HCT116 (cell line): ENCODE data around the gene IL20. TPM values are rescaled to one million over a fixed set of nuclear protein-coding genes. Genes with fewer than 3 reads are reported as not detected.

Source experiments
- ATAC-seq: fragments of 200-7000 bp; cut with Tn5 transposase; 2 replicates; pipeline ENCODE4 v1.9.1; 2020; ENCODE audit warnings: mild to moderate bottlenecking, moderate library complexity
- BruUV-seq: library from RNA; stranded (reverse); fragments of 400-500 nt; replicated peaks from 2 replicates; lab custom pipeline; 2021; lab: Mats Ljungman, UMichigan
- CTCF ChIA-PET: fragments of 300-600 bp; sonication (Branson Sonifier 250); formaldehyde crosslinking; loops from one replicate; lab custom pipeline; 2021; ENCODE audit warnings: antibody characterized with exemption; lab: Charles Lee
- POLR2A ChIA-PET: fragments of 300-600, 350-600 bp; sonication (Branson Sonifier 250); formaldehyde crosslinking; loops from one replicate; lab custom pipeline; 2021; ENCODE audit warnings: antibody characterized with exemption; lab: Charles Lee
- RAD21 ChIA-PET, 2 experiments: fragments of 300-600 bp; sonication (Branson Sonifier 250); formaldehyde crosslinking; loops; one replicate each; lab custom pipeline; 2023; ENCODE audit warnings: low total read pairs in 2 of 2; ENCODE audit not compliant: uncharacterized antibody in 2 of 2, unreplicated experiment in 2 of 2, low non-redundant PET in 1 of 2; lab: Charles Lee
- DNase-seq: peaks from one replicate; pipeline ENCODE4 v3.0.0-alpha.2; 2010; ENCODE audit warnings: low read depth, low spot score
- H2AFZ ChIP-seq: fragments of 200-600 bp; shearing (Covaris generic), sonication (generic); 2 replicates; pipeline ENCODE4 v1.6.1; 2017; ENCODE audit warnings: low read depth, mixed run types, mixed read lengths, antibody characterized with exemption, low read length; ENCODE audit not compliant: poor library complexity, severe bottlenecking
- H3K27ac ChIP-seq: 2 replicates; pipeline ENCODE4 v1.5.1; 2012; ENCODE audit warnings: low read depth, low read length
- H3K27me3 ChIP-seq: fragments of 200-600 bp; sonication (generic); 2 replicates; pipeline ENCODE4 v1.6.1; 2016; ENCODE audit warnings: mixed run types, low read length, mixed read lengths; ENCODE audit not compliant: insufficient read depth
- H3K36me3 ChIP-seq, 2 experiments: fragments of 200-500 bp in 1 of 2; fragments of 200-600 bp in 1 of 2; sonication (Bioruptor generic) in 1 of 2; sonication (generic) in 1 of 2; 2 replicates each; pipeline versions ENCODE4 v1.5.1 to v1.6.1; 2014 to 2016; ENCODE audit warnings: low read length in 2 of 2, inconsistent platforms in 1 of 2, mixed read lengths in 1 of 2, mixed run types in 1 of 2; ENCODE audit not compliant: insufficient read depth in 2 of 2, control insufficient read depth in 1 of 2
- H3K4me1 ChIP-seq, 2 experiments: fragments of 200-600 bp in 1 of 2; sonication (generic) in 1 of 2; 2 replicates each; pipeline versions ENCODE4 v1.5.1 to v1.6.1; 2012 to 2017; ENCODE audit warnings: low read length in 2 of 2, inconsistent platforms in 1 of 2, mild to moderate bottlenecking in 1 of 2, mixed read lengths in 1 of 2, mixed run types in 1 of 2, moderate library complexity in 1 of 2; ENCODE audit not compliant: insufficient read depth in 2 of 2, control insufficient read depth in 1 of 2
- H3K4me2 ChIP-seq: fragments of 200-600 bp; sonication (generic); 2 replicates; pipeline ENCODE4 v1.6.1; 2017; ENCODE audit warnings: mixed run types, low read length, mixed read lengths
- H3K4me3 ChIP-seq, 2 experiments: fragments of 200-600 bp in 1 of 2; sonication (generic) in 1 of 2; replicated peaks in 1 of 2; 2 replicates each; pipeline ENCODE4 v1.5.1; 2011 to 2016; ENCODE audit warnings: low read length in 2 of 2, control low read depth in 1 of 2, low read depth in 1 of 2, mild to moderate bottlenecking in 1 of 2, mixed read lengths in 1 of 2, mixed run types in 1 of 2
- H3K79me2 ChIP-seq: fragments of 200-600 bp; sonication (generic); 2 replicates; pipeline ENCODE4 v1.6.1; 2017; ENCODE audit warnings: mild to moderate bottlenecking, mixed run types, low read length, moderate library complexity, mixed read lengths; ENCODE audit not compliant: insufficient read depth
- H3K9ac ChIP-seq: fragments of 200-600 bp; sonication (generic); 2 replicates; pipeline ENCODE4 v1.6.1; 2016; ENCODE audit warnings: low read length, mixed read lengths
- H3K9me2 ChIP-seq: fragments of 200-600 bp; sonication (generic), shearing (Covaris generic); 2 replicates; pipeline ENCODE4 v1.6.1; 2017; ENCODE audit warnings: mixed run types, mild to moderate bottlenecking, moderate library complexity; ENCODE audit not compliant: insufficient read depth
- H3K9me3 ChIP-seq, 2 experiments: fragments of 200-500 bp in 1 of 2; fragments of 200-600 bp in 1 of 2; sonication (Bioruptor generic) in 1 of 2; sonication (generic) in 1 of 2; 2 replicates each; pipeline ENCODE4 v1.6.1; 2014 to 2017; ENCODE audit warnings: low read length in 2 of 2, mixed read lengths in 2 of 2, inconsistent platforms in 1 of 2, low read depth in 1 of 2, mild to moderate bottlenecking in 1 of 2, mixed run types in 1 of 2, moderate library complexity in 1 of 2; ENCODE audit not compliant: control insufficient read depth in 1 of 2, insufficient read depth in 1 of 2
- H4K20me1 ChIP-seq: fragments of 200-600 bp; sonication (generic), shearing (Covaris generic); 2 replicates; pipeline ENCODE4 v1.6.1; 2017; ENCODE audit warnings: mixed run types, mild to moderate bottlenecking, moderate library complexity; ENCODE audit not compliant: insufficient read depth
- CBX3 ChIP-seq: IDR thresholded peaks from 2 replicates; pipeline ENCODE4 v1.6.1; 2012; ENCODE audit warnings: low read depth
- EGR1 ChIP-seq: IDR thresholded peaks from 2 replicates; pipeline ENCODE4 v1.6.1; 2012; ENCODE audit warnings: low read depth
- ELF1 ChIP-seq: IDR thresholded peaks from 2 replicates; pipeline ENCODE4 v1.6.1; 2012; ENCODE audit warnings: low read depth, borderline replicate concordance
- EZH2phosphoT487 ChIP-seq: fragments of 200-600 bp; IDR thresholded peaks from 2 replicates; pipeline ENCODE4 v1.6.1; 2018; ENCODE audit warnings: antibody characterized with exemption, borderline replicate concordance
- JUND ChIP-seq: IDR thresholded peaks from 2 replicates; pipeline ENCODE4 v1.6.1; 2012
- SIN3A ChIP-seq: IDR thresholded peaks from 2 replicates; pipeline ENCODE4 v1.6.1; 2012; ENCODE audit warnings: low read depth
- TCF7L2 ChIP-seq: IDR thresholded peaks from 2 replicates; pipeline ENCODE4 v1.7.0; 2011; ENCODE audit warnings: borderline replicate concordance, inconsistent platforms; ENCODE audit not compliant: insufficient read depth, insufficient read length; ENCODE audit errors: extremely low read depth
- ZFX ChIP-seq: fragments of 450-650 bp; IDR thresholded peaks from 2 replicates; pipeline ENCODE4 v1.6.1; 2017
- ZNF274 ChIP-seq: fragments of 200-500 bp; sonication (Bioruptor generic); IDR thresholded peaks from 2 replicates; pipeline ENCODE4 v1.6.1; 2014; ENCODE audit warnings: mild to moderate bottlenecking, low read depth, low read length, inconsistent platforms
- intact Hi-C: fragments of 100-400 bp; cut with micrococcal nuclease; formaldehyde crosslinking; loops from 2 replicates; pipeline ENCODE4 v1.10.0; 2022
- total RNA-seq: library from RNA; stranded (reverse); gene quantifications from one replicate; pipeline ENCODE4 v1.2.1, GENCODE V29; 2021; ENCODE audit not compliant: unreplicated experiment
- TF ChIP-seq, protein P1 (sequence below): IDR thresholded peaks from 2 replicates; pipeline ENCODE4 v1.6.1; 2011; ENCODE audit warnings: mild to moderate bottlenecking, low read length, moderate library complexity; ENCODE audit not compliant: insufficient replicate concordance; ENCODE audit errors: extremely low read depth

The IL20 gene
- total RNA-seq, 1 experiment from 2014 or later: not detected

- DNase-seq: no peak
- TF ChIP-seq ELF1: no peak
- TF ChIP-seq EZH2phosphoT487: no peak
- TF ChIP-seq, protein P1, sequence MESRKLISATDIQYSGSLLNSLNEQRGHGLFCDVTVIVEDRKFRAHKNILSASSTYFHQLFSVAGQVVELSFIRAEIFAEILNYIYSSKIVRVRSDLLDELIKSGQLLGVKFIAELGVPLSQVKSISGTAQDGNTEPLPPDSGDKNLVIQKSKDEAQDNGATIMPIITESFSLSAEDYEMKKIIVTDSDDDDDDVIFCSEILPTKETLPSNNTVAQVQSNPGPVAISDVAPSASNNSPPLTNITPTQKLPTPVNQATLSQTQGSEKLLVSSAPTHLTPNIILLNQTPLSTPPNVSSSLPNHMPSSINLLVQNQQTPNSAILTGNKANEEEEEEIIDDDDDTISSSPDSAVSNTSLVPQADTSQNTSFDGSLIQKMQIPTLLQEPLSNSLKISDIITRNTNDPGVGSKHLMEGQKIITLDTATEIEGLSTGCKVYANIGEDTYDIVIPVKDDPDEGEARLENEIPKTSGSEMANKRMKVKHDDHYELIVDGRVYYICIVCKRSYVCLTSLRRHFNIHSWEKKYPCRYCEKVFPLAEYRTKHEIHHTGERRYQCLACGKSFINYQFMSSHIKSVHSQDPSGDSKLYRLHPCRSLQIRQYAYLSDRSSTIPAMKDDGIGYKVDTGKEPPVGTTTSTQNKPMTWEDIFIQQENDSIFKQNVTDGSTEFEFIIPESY: no peak
- no peak for TF ChIP-seq TCF7L2
- TF ChIP-seq ZNF274: no peak
- no peak for TF ChIP-seq SIN3A
- TF ChIP-seq EGR1: no peak
- TF ChIP-seq JUND: no peak
- no peak for TF ChIP-seq CBX3
- TF ChIP-seq ZFX: no peak
- no peaks in the 10 kb centered on the region for H3K9me2 ChIP-seq
- H3K4me3 ChIP-seq: no peak overlapping the region
- H3K9me3 ChIP-seq: no peaks in the 10 kb centered on the region
- intact Hi-C loops: no loop called here
- no peaks in the 10 kb centered on the region for H4K20me1 ChIP-seq
- BruUV-seq: no TSS peak
- H3K27ac ChIP-seq: no peak overlapping the region
- no peaks in the 10 kb centered on the region for H3K36me3 ChIP-seq
- no peak overlapping the region for H2AFZ ChIP-seq
- ATAC-seq: no peak
- ChIA-PET POLR2A (no interaction called here), CTCF (no interaction called here), RAD21 (no interaction called here)
- no peaks in the 10 kb centered on the region for H3K4me1 ChIP-seq
- no peaks in the 10 kb centered on the region for H3K27me3 ChIP-seq
- no peaks in the 10 kb centered on the region for H3K79me2 ChIP-seq
- no peak overlapping the region for H3K9ac ChIP-seq
- no peak overlapping the region for H3K4me2 ChIP-seq
These were observed 21.4 kb downstream of the IL20 start for GRCh38 chr1:206886831-206887230.
